ENCODE results near the gene RGMB. TPM values are rescaled to one million over a fixed set of nuclear protein-coding genes. Genes with fewer than 3 reads are reported as not detected.

The RGMB gene
- polyA plus RNA-seq, 1 donor (not counting 4 experiments of a cell fraction or from before 2014, with no cell fraction given): 16.3 TPM

- H3K27me3 ChIP-seq (ENCODE audit: control insufficient read depth, extremely low read depth, insufficient read depth, low read length): no peaks in the 10 kb centered on the region
- H3K79me2 ChIP-seq (ENCODE audit: control insufficient read depth, insufficient read depth, low read length): peaks cover 46% of the 10 kb centered on the region
- TF ChIP-seq EZH2 (IDR thresholded peaks at IDR 0.05; ENCODE audit: low read length) (no peak), CTCF (optimal IDR thresholded peaks at IDR 0.05 in 1 of 3, IDR thresholded peaks at IDR 0.05 in 1 of 3, conservative IDR thresholded peaks at IDR 0.05 in 1 of 3; ENCODE audit: extremely low read depth in 1 of 3, insufficient read depth in 2 of 3, low read length in 3 of 3) (no peak)
- no peaks in the 10 kb centered on the region for H3K9me3 ChIP-seq (ENCODE audit: control insufficient read depth, low read depth, low read length)
- H4K20me1 ChIP-seq (ENCODE audit: control insufficient read depth, extremely low read depth, insufficient read depth, low read length): no peaks in the 10 kb centered on the region
- dilution Hi-C loops (cut with MboI; ENCODE audit: extremely low pct_ligation_motif_present, low sequenced_read_pairs): no loop called here
- no peak for DNase-seq (ENCODE audit: low read depth, low spot score)
- H3K36me3 ChIP-seq (ENCODE audit: control insufficient read depth in 2 of 2, extremely low read depth in 1 of 2, insufficient read depth in 2 of 2, low read length in 2 of 2): peaks cover 5 to 10% of the 10 kb centered on the region in 2 experiments
- H3K4me1 ChIP-seq (ENCODE audit: control insufficient read depth, extremely low read depth, insufficient read depth, low read length): peaks cover 4% of the 10 kb centered on the region
- no peak overlapping the region for H3K4me3 ChIP-seq (ENCODE audit: control insufficient read depth in 2 of 3, extremely low read depth in 1 of 3, insufficient read depth in 2 of 3, low read depth in 1 of 3, low read length in 3 of 3)
- no peak overlapping the region for H3K4me2 ChIP-seq (ENCODE audit: control insufficient read depth, extremely low read depth, insufficient read depth, low read depth, low read length)
- no peak overlapping the region for H3K27ac ChIP-seq (ENCODE audit: control insufficient read depth, insufficient read depth, low read length)
- H3K9ac ChIP-seq (ENCODE audit: control insufficient read depth, extremely low read depth, insufficient read depth, low read length): no peak overlapping the region
- peak; percentile 5 for FAIRE-seq
- no peaks in the 10 kb centered on the region for H3K9me1 ChIP-seq (ENCODE audit: control insufficient read depth, extremely low read depth, insufficient read depth, low read length)
- H2AFZ ChIP-seq (ENCODE audit: control insufficient read depth, low read length): no peak overlapping the region
Measured at GRCh38 chr5:98795243-98795642, 21.8 kb downstream of the RGMB start.

GRCh38 chr5:98796197-98796972 lies 22.9 kb downstream of the RGMB start:
- DNase-seq (ENCODE audit: low read depth, low spot score) (no peak), FAIRE-seq (no peak)
- H3K4me3 ChIP-seq (ENCODE audit: control insufficient read depth in 2 of 3, extremely low read depth in 1 of 3, insufficient read depth in 2 of 3, low read depth in 1 of 3, low read length in 3 of 3): no peak overlapping the region
- dilution Hi-C loops (cut with MboI; ENCODE audit: extremely low pct_ligation_motif_present, low sequenced_read_pairs): no loop called here
- TF ChIP-seq EZH2 (IDR thresholded peaks at IDR 0.05; ENCODE audit: low read length) (no peak), CTCF (optimal IDR thresholded peaks at IDR 0.05 in 1 of 3, IDR thresholded peaks at IDR 0.05 in 1 of 3, conservative IDR thresholded peaks at IDR 0.05 in 1 of 3; ENCODE audit: extremely low read depth in 1 of 3, insufficient read depth in 2 of 3, low read length in 3 of 3) (peak; percentile 55 to 64 (median 63))
- H4K20me1 ChIP-seq (ENCODE audit: control insufficient read depth, extremely low read depth, insufficient read depth, low read length): no peaks in the 10 kb centered on the region
- H3K4me1 ChIP-seq (ENCODE audit: control insufficient read depth, extremely low read depth, insufficient read depth, low read length): peaks cover 4% of the 10 kb centered on the region
- H3K36me3 ChIP-seq (ENCODE audit: control insufficient read depth in 2 of 2, extremely low read depth in 1 of 2, insufficient read depth in 2 of 2, low read length in 2 of 2): peaks cover 5 to 10% of the 10 kb centered on the region in 2 experiments
- no peak overlapping the region for H3K4me2 ChIP-seq (ENCODE audit: control insufficient read depth, extremely low read depth, insufficient read depth, low read depth, low read length)
- no peaks in the 10 kb centered on the region for H3K27me3 ChIP-seq (ENCODE audit: control insufficient read depth, extremely low read depth, insufficient read depth, low read length)
- no peak overlapping the region for H3K9ac ChIP-seq (ENCODE audit: control insufficient read depth, extremely low read depth, insufficient read depth, low read length)
- H2AFZ ChIP-seq (ENCODE audit: control insufficient read depth, low read length): no peak overlapping the region
- H3K9me3 ChIP-seq (ENCODE audit: control insufficient read depth, low read depth, low read length): no peaks in the 10 kb centered on the region
- no peaks in the 10 kb centered on the region for H3K9me1 ChIP-seq (ENCODE audit: control insufficient read depth, extremely low read depth, insufficient read depth, low read length)
- peaks cover 35% of the 10 kb centered on the region for H3K79me2 ChIP-seq (ENCODE audit: control insufficient read depth, insufficient read depth, low read length)
- H3K27ac ChIP-seq (ENCODE audit: control insufficient read depth, insufficient read depth, low read length): no peak overlapping the region

All from keratinocyte (primary cell).